Stimulated activated memory B cell treated with anti-CD40 and anti-IgM and Interleukin-4, amounts not matched to agents 10 μg/mL and 1 μg/mL and 100 μg/mL, for 72 hours (primary cell): ENCODE results near the gene OTOGL.

ENCODE experiments used
- ATAC-seq: fragments of 150-1000 bp; cut with Tn5 transposase; 2 replicates; pipeline ENCODE4 v1.10.0; 2021
- H3K27ac Mint-ChIP-seq: one replicate; pipeline ENCODE4 v1.8.0; 2022; ENCODE audit warnings: mild to moderate bottlenecking, mixed read lengths
- H3K27me3 Mint-ChIP-seq: one replicate; pipeline ENCODE4 v1.8.0; 2022; ENCODE audit warnings: mixed read lengths
- H3K36me3 Mint-ChIP-seq: one replicate; pipeline ENCODE4 v1.8.0; 2022; ENCODE audit warnings: mixed read lengths
- H3K4me1 Mint-ChIP-seq: one replicate; pipeline ENCODE4 v1.8.0; 2022; ENCODE audit warnings: mixed read lengths
- H3K4me3 Mint-ChIP-seq: one replicate; pipeline ENCODE4 v1.8.0; 2022; ENCODE audit warnings: mild to moderate bottlenecking, moderate library complexity, mixed read lengths
- H3K9me3 Mint-ChIP-seq: one replicate; pipeline ENCODE4 v1.8.0; 2022; ENCODE audit warnings: mixed read lengths

Gene OTOGL

GRCh38 chr12:80353254-80353653 is 253.9 kb downstream of the OTOGL start:
- no peak for ATAC-seq
- Mint-ChIP-seq H3K27ac (no peak overlapping the region), H3K36me3 (no peaks in the 10 kb centered on the region), H3K27me3 (no peaks in the 10 kb centered on the region), H3K9me3 (peaks cover 3% of the 10 kb centered on the region), H3K4me1 (no peaks in the 10 kb centered on the region), H3K4me3 (no peak overlapping the region)

- Mint-ChIP-seq H3K4me1 (no peaks in the 10 kb centered on the region), H3K9me3 (no peaks in the 10 kb centered on the region), H3K27me3 (no peaks in the 10 kb centered on the region), H3K4me3 (no peak overlapping the region), H3K36me3 (no peaks in the 10 kb centered on the region), H3K27ac (no peak overlapping the region)
- ATAC-seq, result no peak
Observed at GRCh38 chr12:80356097-80356496, 256.8 kb downstream of the OTOGL start.

- Mint-ChIP-seq H3K4me1 (no peaks in the 10 kb centered on the region), H3K36me3 (no peaks in the 10 kb centered on the region), H3K27me3 (no peaks in the 10 kb centered on the region), H3K27ac (no peak overlapping the region), H3K4me3 (no peak overlapping the region), H3K9me3 (peaks cover 3% of the 10 kb centered on the region)
- no peak for ATAC-seq
Observed at GRCh38 chr12:80359703-80360102, 260.4 kb downstream of the OTOGL start.

- Mint-ChIP-seq H3K27me3 (no peaks in the 10 kb centered on the region), H3K9me3 (peaks cover 3% of the 10 kb centered on the region), H3K4me3 (no peak overlapping the region), H3K27ac (no peak overlapping the region), H3K4me1 (no peaks in the 10 kb centered on the region), H3K36me3 (no peaks in the 10 kb centered on the region)
- ATAC-seq, result no peak
Observed at GRCh38 chr12:80364056-80364455, 264.7 kb downstream of the OTOGL start.

GRCh38 chr12:80373666-80374065 is 274.3 kb downstream of the OTOGL start:
- H3K4me3 Mint-ChIP-seq, result no peak overlapping the region
- no peaks in the 10 kb centered on the region for H3K4me1 Mint-ChIP-seq
- no peak for ATAC-seq
- no peaks in the 10 kb centered on the region for H3K36me3 Mint-ChIP-seq
- no peak overlapping the region for H3K27ac Mint-ChIP-seq
- no peaks in the 10 kb centered on the region for H3K9me3 Mint-ChIP-seq
- no peaks in the 10 kb centered on the region for H3K27me3 Mint-ChIP-seq

GRCh38 chr12:80374615-80375014 is 275.3 kb downstream of the OTOGL start:
- Mint-ChIP-seq H3K4me3 (no peak overlapping the region), H3K4me1 (no peaks in the 10 kb centered on the region), H3K27ac (no peak overlapping the region), H3K9me3 (no peaks in the 10 kb centered on the region), H3K36me3 (no peaks in the 10 kb centered on the region), H3K27me3 (no peaks in the 10 kb centered on the region)
- ATAC-seq, result no peak

GRCh38 chr12:80377140-80377794 is 277.9 kb downstream of the OTOGL start:
- H3K4me3 Mint-ChIP-seq, result no peak overlapping the region
- no peaks in the 10 kb centered on the region for H3K27me3 Mint-ChIP-seq
- H3K27ac Mint-ChIP-seq, result no peak overlapping the region
- no peak for ATAC-seq
- H3K9me3 Mint-ChIP-seq, result no peaks in the 10 kb centered on the region
- no peaks in the 10 kb centered on the region for H3K4me1 Mint-ChIP-seq
- H3K36me3 Mint-ChIP-seq, result no peaks in the 10 kb centered on the region

GRCh38 chr12:80381121-80381520 is 281.8 kb downstream of the OTOGL start:
- H3K4me1 Mint-ChIP-seq, result no peaks in the 10 kb centered on the region
- H3K27ac Mint-ChIP-seq, result no peak overlapping the region
- H3K9me3 Mint-ChIP-seq, result no peaks in the 10 kb centered on the region
- no peaks in the 10 kb centered on the region for H3K27me3 Mint-ChIP-seq
- H3K36me3 Mint-ChIP-seq, result no peaks in the 10 kb centered on the region
- ATAC-seq, result no peak
- no peak overlapping the region for H3K4me3 Mint-ChIP-seq

- no peaks in the 10 kb centered on the region for H3K27me3 Mint-ChIP-seq
- no peaks in the 10 kb centered on the region for H3K4me1 Mint-ChIP-seq
- peaks cover 2% of the 10 kb centered on the region for H3K9me3 Mint-ChIP-seq
- ATAC-seq, result peak; percentile 39
- H3K27ac Mint-ChIP-seq, result no peak overlapping the region
- no peaks in the 10 kb centered on the region for H3K36me3 Mint-ChIP-seq
- no peak overlapping the region for H3K4me3 Mint-ChIP-seq
Observed at GRCh38 chr12:80382254-80382653, 282.9 kb downstream of the OTOGL start.

- peak; percentile 39 for ATAC-seq
- no peaks in the 10 kb centered on the region for H3K9me3 Mint-ChIP-seq
Observed at GRCh38 chr12:80400571-80400991, 301.2 kb downstream of the OTOGL start.

GRCh38 chr12:80401191-80401590 is 301.9 kb downstream of the OTOGL start:
- Mint-ChIP-seq H3K4me3 (no peak overlapping the region), H3K27me3 (no peaks in the 10 kb centered on the region), H3K9me3 (no peaks in the 10 kb centered on the region), H3K36me3 (no peaks in the 10 kb centered on the region), H3K4me1 (no peaks in the 10 kb centered on the region), H3K27ac (no peak overlapping the region)
- no peak for ATAC-seq

More at GRCh38 chr12:80400571-80400991, 301.2 kb downstream of the OTOGL start:
- no peaks in the 10 kb centered on the region for H3K27me3 Mint-ChIP-seq
- no peaks in the 10 kb centered on the region for H3K36me3 Mint-ChIP-seq
- no peak overlapping the region for H3K27ac Mint-ChIP-seq
- peak overlapping the region; percentile 27 for H3K4me3 Mint-ChIP-seq
- no peaks in the 10 kb centered on the region for H3K4me1 Mint-ChIP-seq

GRCh38 chr12:80404629-80405028 is 305.3 kb downstream of the OTOGL start:
- no peaks in the 10 kb centered on the region for H3K27me3 Mint-ChIP-seq
- ATAC-seq, result no peak
- H3K4me3 Mint-ChIP-seq, result no peak overlapping the region
- no peaks in the 10 kb centered on the region for H3K36me3 Mint-ChIP-seq
- H3K4me1 Mint-ChIP-seq, result no peaks in the 10 kb centered on the region
- no peaks in the 10 kb centered on the region for H3K9me3 Mint-ChIP-seq
- no peak overlapping the region for H3K27ac Mint-ChIP-seq

- Mint-ChIP-seq H3K9me3 (no peaks in the 10 kb centered on the region), H3K4me3 (no peak overlapping the region), H3K27ac (no peak overlapping the region), H3K27me3 (no peaks in the 10 kb centered on the region), H3K4me1 (no peaks in the 10 kb centered on the region), H3K36me3 (no peaks in the 10 kb centered on the region)
- ATAC-seq, result no peak
Observed at GRCh38 chr12:80406253-80406652, 306.9 kb downstream of the OTOGL start.

GRCh38 chr12:80411787-80412186 is 312.4 kb downstream of the OTOGL start:
- Mint-ChIP-seq H3K4me3 (no peak overlapping the region), H3K4me1 (no peaks in the 10 kb centered on the region), H3K36me3 (no peaks in the 10 kb centered on the region), H3K27me3 (no peaks in the 10 kb centered on the region), H3K9me3 (no peaks in the 10 kb centered on the region), H3K27ac (no peak overlapping the region)
- ATAC-seq, result no peak

GRCh38 chr12:80412343-80412953 is 313.1 kb downstream of the OTOGL start:
- Mint-ChIP-seq H3K27me3 (no peaks in the 10 kb centered on the region), H3K27ac (no peak overlapping the region), H3K9me3 (no peaks in the 10 kb centered on the region), H3K36me3 (no peaks in the 10 kb centered on the region), H3K4me1 (no peaks in the 10 kb centered on the region), H3K4me3 (no peak overlapping the region)
- ATAC-seq, result no peak

GRCh38 chr12:80413462-80413861 is 314.1 kb downstream of the OTOGL start:
- H3K4me3 Mint-ChIP-seq, result no peak overlapping the region
- no peaks in the 10 kb centered on the region for H3K9me3 Mint-ChIP-seq
- no peaks in the 10 kb centered on the region for H3K36me3 Mint-ChIP-seq
- H3K4me1 Mint-ChIP-seq, result no peaks in the 10 kb centered on the region
- ATAC-seq, result no peak
- H3K27ac Mint-ChIP-seq, result no peak overlapping the region
- H3K27me3 Mint-ChIP-seq, result no peaks in the 10 kb centered on the region
